K562 (cell line): ENCODE data around the gene RMND5A. TPM values are rescaled to one million over a fixed set of nuclear protein-coding genes. Genes with fewer than 3 reads are reported as not detected.

Experiments used
- BHLHE40 ChIP-seq: IDR thresholded peaks from 2 replicates; pipeline ENCODE4 v1.6.1; 2011; ENCODE audit warnings: low read length, improper control_type of control experiment
- CBX5 ChIP-seq: IDR thresholded peaks from 2 replicates; pipeline ENCODE4 v1.6.1; 2014; ENCODE audit warnings: low read depth, borderline replicate concordance
- CCNT2 ChIP-seq: IDR thresholded peaks from 2 replicates; pipeline ENCODE4 v1.6.1; 2011; ENCODE audit warnings: borderline replicate concordance, low read depth, mild to moderate bottlenecking, moderate library complexity, mixed read lengths, low read length; ENCODE audit not compliant: insufficient read length; ENCODE audit errors: extremely low read depth
- EP300 ChIP-seq: IDR thresholded peaks from 2 replicates; pipeline ENCODE4 v1.6.1; 2012; ENCODE audit warnings: low read length, improper control_type of control experiment
- EWSR1 ChIP-seq: fragments of 450-650 bp; IDR thresholded peaks from 2 replicates; pipeline ENCODE4 v1.6.1; 2018; ENCODE audit warnings: borderline replicate concordance, mild to moderate bottlenecking, low read depth, moderate library complexity; ENCODE audit not compliant: partially characterized antibody
- HDAC3 ChIP-seq: fragments of 450-650 bp; IDR thresholded peaks from 2 replicates; pipeline ENCODE4 v1.6.1; 2018; ENCODE audit warnings: borderline replicate concordance, mild to moderate bottlenecking, moderate library complexity; ENCODE audit not compliant: partially characterized antibody
- JUND ChIP-seq, 2 experiments: IDR thresholded peaks; 2 replicates in 1 of 2; 3 replicates in 1 of 2; pipeline ENCODE4 v1.6.1; 2011; ENCODE audit warnings: borderline replicate concordance in 2 of 2, low read depth in 2 of 2, low read length in 2 of 2, improper control_type of control experiment in 1 of 2, missing biosample characterization in 1 of 2, missing genetic modification characterization in 1 of 2, missing genetic modification reagents in 1 of 2
- KDM5B ChIP-seq: fragments of 200-600 bp; sonication (generic); IDR thresholded peaks from 2 replicates; pipeline ENCODE4 v1.6.1; 2012; ENCODE audit warnings: low read depth, mild to moderate bottlenecking, moderate library complexity, low read length, control low read depth, inconsistent platforms; ENCODE audit not compliant: insufficient replicate concordance
- KLF16 ChIP-seq: IDR thresholded peaks from 2 replicates; pipeline ENCODE4 v1.6.1; 2016; ENCODE audit warnings: antibody characterized with exemption
- LARP7 ChIP-seq: fragments of 450-650 bp; IDR thresholded peaks from 2 replicates; pipeline ENCODE4 v1.6.1; 2016
- MCM5 ChIP-seq: fragments of 450-650 bp; IDR thresholded peaks from 2 replicates; pipeline ENCODE4 v1.6.1; 2016; ENCODE audit warnings: low read depth
- MITF ChIP-seq: IDR thresholded peaks from 2 replicates; pipeline ENCODE4 v1.6.1; 2014; ENCODE audit warnings: antibody characterized with exemption
- RAD51 ChIP-seq: fragments of 450-650 bp; IDR thresholded peaks from 2 replicates; pipeline ENCODE4 v1.7.1; 2016; ENCODE audit warnings: low read depth, mild to moderate bottlenecking, borderline replicate concordance
- SMAD3 ChIP-seq: fragments of 450-650 bp; formaldehyde crosslinking; conservative IDR thresholded peaks from 2 replicates; pipeline ENCODE4 v1.4.0; 2020; ENCODE audit warnings: mild to moderate bottlenecking
- ZBTB1 ChIP-seq: sonication (generic); formaldehyde crosslinking; IDR thresholded peaks from 2 replicates; pipeline ENCODE4 v1.8.1; 2023; ENCODE audit warnings: missing genetic modification reagents, low read depth, mild to moderate bottlenecking, borderline replicate concordance
- polyA plus RNA-seq, 8 experiments: library from polyadenylated mRNA; depleted of rRNA in 4 of 8; stranded (reverse) in 5 of 8; unstranded in 3 of 8; fragments of >200 nt; fragmentation: Nextera tagmentation in 2 of 8; fragmentation: Illumina TruSeq in 1 of 8; extraction: Ambion mirVana in 2 of 8; extraction: Trizol in 1 of 8; gene quantifications; 2 replicates each; pipeline versions ENCODE4 v1.2.1 to v1.2.3, GENCODE V29; 2011 to 2014; ENCODE audit warnings: inconsistent platforms in 1 of 8, missing spikeins in 1 of 8
- total RNA-seq, 7 experiments: library from RNA; depleted of rRNA in 6 of 7; stranded (reverse); fragments of >200 nt in 6 of 7; fragmentation: Illumina TruSeq in 2 of 7; extraction: Trizol in 2 of 7; gene quantifications; 2 replicates each; pipeline versions ENCODE4 v1.2.1 to v1.2.3, GENCODE V29; 2011 to 2021; ENCODE audit warnings: low replicate concordance in 1 of 7
- TF ChIP-seq, protein P1 (sequence below): sonication (generic); formaldehyde crosslinking; IDR thresholded peaks from 2 replicates; pipeline ENCODE4 v1.8.0; 2022; ENCODE audit warnings: mild to moderate bottlenecking, missing genetic modification reagents
- TF ChIP-seq, protein P2 (sequence below): fragments of 450-650 bp; formaldehyde crosslinking; IDR thresholded peaks from 2 replicates; pipeline ENCODE4 v1.4.0; 2022; ENCODE audit warnings: missing genetic modification characterization

RMND5A gene
- total and polyA plus RNA-seq, 9 of the 15 experiments (the other 6 are each of a cell fraction or from before 2014, with no cell fraction given): 13.2 to 43.5 (median 34.1) TPM

DNA sequence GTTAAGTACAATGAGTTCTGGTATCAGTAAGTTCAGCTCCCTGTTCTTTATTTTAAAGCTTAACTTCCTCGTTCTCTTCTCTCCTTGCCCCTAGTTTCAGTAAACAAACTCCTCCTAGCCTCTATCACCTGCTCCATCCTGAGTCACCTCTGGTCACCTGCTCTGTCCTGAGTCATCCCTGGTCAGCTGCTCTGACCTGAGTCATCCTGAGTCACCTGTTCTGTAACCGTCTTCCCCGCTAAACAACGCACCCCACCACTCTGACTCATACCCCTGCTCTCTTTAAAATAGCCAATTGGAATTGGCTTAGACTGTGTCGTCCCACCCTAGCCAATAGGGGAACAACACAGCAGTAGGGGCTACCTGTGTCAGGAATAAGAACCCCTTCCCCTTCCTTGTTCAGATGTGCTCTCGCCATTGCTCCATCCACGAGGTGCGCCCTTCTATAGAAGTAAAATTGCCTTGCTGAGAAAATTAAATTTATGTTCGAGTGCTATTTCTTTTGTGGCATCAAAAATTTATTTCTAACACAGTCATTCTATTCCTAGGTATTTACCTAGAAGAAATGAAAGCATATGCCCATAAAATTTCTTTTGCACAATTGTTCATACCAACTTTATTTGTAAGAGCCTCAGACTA is 24.9 kb upstream of the RMND5A start (continued):
- TF ChIP-seq ZBTB1 (CRISPR knock-in tag): no peak
- TF ChIP-seq KDM5B: no peak
- TF ChIP-seq RAD51: peak; percentile 66
- TF ChIP-seq LARP7: no peak
- TF ChIP-seq JUND (IDR thresholded peaks at IDR 0.05; ENCODE audit: borderline replicate concordance, low read depth, low read length): peak; percentile 89
- TF ChIP-seq JUND (tag; IDR thresholded peaks at IDR 0.05; ENCODE audit: borderline replicate concordance, low read depth, low read length): peak; percentile 93
- TF ChIP-seq CBX5: no peak
- TF ChIP-seq CCNT2: no peak
- no peak for TF ChIP-seq SMAD3 (CRISPR knock-in tag)
- TF ChIP-seq, protein P1, sequence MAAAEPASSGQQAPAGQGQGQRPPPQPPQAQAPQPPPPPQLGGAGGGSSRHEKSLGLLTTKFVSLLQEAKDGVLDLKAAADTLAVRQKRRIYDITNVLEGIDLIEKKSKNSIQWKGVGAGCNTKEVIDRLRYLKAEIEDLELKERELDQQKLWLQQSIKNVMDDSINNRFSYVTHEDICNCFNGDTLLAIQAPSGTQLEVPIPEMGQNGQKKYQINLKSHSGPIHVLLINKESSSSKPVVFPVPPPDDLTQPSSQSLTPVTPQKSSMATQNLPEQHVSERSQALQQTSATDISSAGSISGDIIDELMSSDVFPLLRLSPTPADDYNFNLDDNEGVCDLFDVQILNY (CRISPR knock-in tag): no peak
- TF ChIP-seq KLF16: no peak
- TF ChIP-seq EP300: peak; percentile 42
- TF ChIP-seq BHLHE40: peak; percentile 50
- no peak for TF ChIP-seq HDAC3
- no peak for TF ChIP-seq EWSR1
- no peak for TF ChIP-seq MCM5
- TF ChIP-seq MITF: no peak
- TF ChIP-seq, protein P2, sequence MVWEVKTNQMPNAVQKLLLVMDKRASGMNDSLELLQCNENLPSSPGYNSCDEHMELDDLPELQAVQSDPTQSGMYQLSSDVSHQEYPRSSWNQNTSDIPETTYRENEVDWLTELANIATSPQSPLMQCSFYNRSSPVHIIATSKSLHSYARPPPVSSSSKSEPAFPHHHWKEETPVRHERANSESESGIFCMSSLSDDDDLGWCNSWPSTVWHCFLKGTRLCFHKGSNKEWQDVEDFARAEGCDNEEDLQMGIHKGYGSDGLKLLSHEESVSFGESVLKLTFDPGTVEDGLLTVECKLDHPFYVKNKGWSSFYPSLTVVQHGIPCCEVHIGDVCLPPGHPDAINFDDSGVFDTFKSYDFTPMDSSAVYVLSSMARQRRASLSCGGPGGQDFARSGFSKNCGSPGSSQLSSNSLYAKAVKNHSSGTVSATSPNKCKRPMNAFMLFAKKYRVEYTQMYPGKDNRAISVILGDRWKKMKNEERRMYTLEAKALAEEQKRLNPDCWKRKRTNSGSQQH: no peak
